ENCODE data around the gene C1QTNF2.

- no peak for TF ChIP-seq CTCF (IDR thresholded peaks at IDR 0.05)
- peak; percentile 50 to 87 (median 86) for TF ChIP-seq POLR2A (IDR thresholded peaks at IDR 0.05)
Observed at GRCh38 chr5:160418561-160419457, 48.4 kb upstream of the C1QTNF2 start, which contains the start of gene SLU7.
